HG03025 (cell line): ENCODE measurements around the gene KAT7.
"Not testable (repeated sequence)": the region's sequence is repeated elsewhere in the genome, so short reads cannot be mapped to it uniquely, and the experiment has no call there.

Experiments used
- ATAC-seq: cut with Tn5 transposase; IDR thresholded peaks from one replicate; pipeline ENCODE4 v1.9.1; 2021; ENCODE audit warnings: mild to moderate bottlenecking, moderate library complexity; ENCODE audit not compliant: unreplicated experiment, low FRiP score

KAT7 gene

GRCh38 chr17:49798182-49798581 is 9.7 kb downstream of the KAT7 start:
- no peak for ATAC-seq

- ATAC-seq, result no peak
These were observed 10.3 kb downstream of the KAT7 start for GRCh38 chr17:49798738-49799137.

DNA sequence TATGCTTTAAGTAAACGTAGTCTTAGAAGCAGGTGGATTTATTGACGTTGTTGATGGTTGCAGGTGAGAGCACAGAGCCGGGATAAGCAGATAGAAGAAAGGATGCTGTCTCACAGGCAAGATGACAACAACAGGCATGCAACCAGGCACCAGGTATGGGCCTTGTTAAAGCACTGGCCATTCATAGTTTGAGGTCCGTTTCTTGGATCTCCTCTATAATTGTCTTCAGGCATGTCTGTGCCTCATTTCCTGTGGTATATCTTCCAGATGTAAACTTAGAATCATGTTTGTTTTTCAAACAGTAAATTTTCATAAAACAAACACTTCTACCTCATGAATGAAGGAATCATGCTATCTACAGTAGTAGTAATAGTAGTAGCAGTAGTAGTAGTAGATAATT is 20.6 kb downstream of the KAT7 start:
- no peak for ATAC-seq

DNA sequence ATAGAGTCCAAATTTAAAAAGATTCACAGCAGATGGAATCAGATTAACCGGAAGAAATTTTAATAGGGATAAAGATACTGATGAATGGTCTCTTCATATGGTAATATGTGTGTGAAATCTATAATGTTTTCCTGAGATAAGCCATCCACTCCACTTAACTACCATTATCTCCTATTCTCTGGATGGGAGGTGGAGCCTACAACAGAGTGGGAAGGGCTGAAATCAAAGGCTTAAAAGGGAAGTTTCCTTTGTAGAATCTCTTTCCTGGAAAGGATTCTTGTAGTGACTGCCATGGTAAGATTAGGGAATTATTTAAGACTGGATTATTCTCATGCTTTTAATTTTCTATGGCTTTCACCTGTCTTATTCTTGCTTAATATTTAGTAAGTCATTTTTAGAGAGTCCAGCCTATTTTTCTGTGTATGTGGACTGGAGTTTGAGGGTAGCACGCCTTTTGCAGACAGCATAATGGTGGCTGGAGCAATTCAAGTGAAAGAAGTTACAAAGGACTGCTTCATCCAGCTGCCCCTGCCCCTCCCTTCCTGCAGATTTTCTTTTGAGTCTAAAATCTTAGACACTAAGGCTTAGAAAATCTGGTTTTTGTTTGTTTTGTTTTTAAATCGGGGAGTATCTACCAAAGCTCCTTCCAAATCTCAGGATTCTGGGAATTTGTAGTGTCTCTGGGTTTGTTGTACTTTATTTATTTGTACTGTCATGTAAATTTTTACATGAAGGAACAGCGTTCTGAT is 26.5 kb downstream of the KAT7 start:
- no peak for ATAC-seq

GRCh38 chr17:49815761-49816281 is 27.3 kb downstream of the KAT7 start:
- ATAC-seq, result no peak

- no peak for ATAC-seq
These were observed 29.5 kb downstream of the KAT7 start for GRCh38 chr17:49817993-49818392.

- ATAC-seq, result no peak
These were observed 30.7 kb downstream of the KAT7 start for GRCh38 chr17:49819138-49819537.

DNA sequence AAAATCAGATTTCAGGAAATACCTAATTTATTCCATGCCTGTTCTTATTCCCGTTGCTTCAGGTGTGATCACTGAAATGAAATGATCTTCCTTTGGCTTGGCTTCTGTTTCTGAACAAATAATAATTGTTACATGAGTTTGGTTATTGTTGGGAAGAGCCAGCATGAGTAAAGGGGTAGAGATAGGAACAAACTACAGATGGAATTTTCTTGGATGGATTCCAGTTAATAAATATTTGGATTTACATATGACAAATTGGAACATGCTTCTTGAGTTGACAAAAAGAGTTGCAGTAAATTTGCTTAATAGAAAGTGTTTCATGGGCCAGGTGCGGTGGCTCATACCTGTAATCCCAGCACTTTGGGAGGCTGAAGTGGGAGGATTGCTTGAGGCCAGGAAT is 31.2 kb downstream of the KAT7 start:
- no peak for ATAC-seq

DNA sequence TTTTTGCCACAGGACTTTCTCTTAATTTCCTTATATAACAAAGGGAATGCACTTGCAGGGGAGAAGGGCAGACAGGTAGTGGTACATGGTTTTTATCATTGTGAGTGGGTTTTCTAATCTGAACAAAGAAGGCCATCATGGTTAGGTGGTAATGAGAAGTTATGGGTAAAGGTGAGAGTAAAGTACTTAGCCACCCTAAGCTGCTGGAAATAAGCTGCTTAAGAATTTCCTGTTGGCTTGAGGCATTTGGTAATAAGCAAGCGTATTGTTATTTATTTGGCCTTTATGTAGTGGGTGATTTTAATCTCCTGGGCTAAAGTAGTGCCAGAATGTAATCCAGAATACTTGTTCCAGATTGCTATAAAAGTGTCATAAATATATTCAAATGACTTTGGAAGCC is 32.3 kb downstream of the KAT7 start:
- ATAC-seq, result no peak

DNA sequence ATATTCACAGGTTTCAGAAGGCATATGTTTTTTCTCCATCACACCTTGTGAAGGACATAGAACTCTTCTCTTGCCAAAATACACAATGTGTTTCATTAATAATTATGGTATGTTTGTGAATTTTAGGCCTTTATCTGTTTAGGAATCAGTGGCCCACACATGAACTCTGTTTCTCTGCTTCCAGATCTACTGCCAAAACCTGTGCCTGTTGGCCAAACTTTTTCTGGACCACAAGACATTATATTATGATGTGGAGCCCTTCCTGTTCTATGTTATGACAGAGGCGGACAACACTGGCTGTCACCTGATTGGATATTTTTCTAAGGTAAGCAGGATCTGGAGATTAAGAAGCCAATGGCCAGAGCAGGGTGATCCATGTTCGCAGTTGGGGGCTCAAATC is 33.0 kb downstream of the KAT7 start:
- no peak for ATAC-seq

DNA sequence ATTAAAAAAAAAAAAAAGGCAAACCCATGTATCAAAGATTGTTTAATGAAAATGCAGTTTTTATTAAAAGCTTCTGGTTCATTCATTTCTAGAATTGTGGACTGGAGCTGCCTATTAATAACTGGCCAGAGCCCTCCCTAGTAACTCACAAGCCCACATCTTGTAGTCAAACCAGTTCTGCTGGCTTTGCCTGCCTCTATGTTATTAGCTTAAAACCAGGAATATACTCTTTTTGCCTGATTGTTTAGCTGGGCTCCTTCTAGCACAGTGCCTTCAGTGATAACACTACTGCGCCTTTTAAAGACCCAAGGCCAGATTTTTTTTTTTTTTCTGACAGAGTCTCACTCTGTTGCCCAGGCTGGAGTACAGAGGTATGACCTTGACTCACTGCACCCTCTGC is 33.4 kb downstream of the KAT7 start:
- ATAC-seq, result no peak

- ATAC-seq, result no peak
These were observed 34.3 kb downstream of the KAT7 start for GRCh38 chr17:49822829-49823228.

- ATAC-seq, result no peak
These were observed 35.1 kb downstream of the KAT7 start for GRCh38 chr17:49823614-49824013.

- no peak for ATAC-seq
These were observed 37.2 kb downstream of the KAT7 start for GRCh38 chr17:49825645-49826044.

DNA sequence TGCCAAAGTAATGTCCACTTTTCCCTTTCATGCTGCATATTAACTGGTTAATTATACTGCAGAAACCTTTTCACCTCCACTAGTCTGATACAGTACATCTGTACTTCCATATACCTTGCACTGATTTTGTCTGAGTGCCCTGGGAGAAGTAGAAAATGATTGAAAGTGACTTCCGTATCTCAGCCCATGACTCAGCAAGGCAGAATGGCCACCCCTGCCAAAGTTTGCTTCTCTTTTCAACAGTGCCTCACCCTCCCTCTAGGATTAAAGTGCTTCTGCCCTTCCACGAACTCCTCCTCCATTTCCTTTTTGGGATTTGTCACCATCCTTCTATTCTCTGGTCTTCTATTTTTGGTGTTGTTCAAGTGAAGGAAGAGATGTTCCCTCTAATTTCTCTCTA is 39.8 kb downstream of the KAT7 start:
- ATAC-seq, result not testable (repeated sequence)

DNA sequence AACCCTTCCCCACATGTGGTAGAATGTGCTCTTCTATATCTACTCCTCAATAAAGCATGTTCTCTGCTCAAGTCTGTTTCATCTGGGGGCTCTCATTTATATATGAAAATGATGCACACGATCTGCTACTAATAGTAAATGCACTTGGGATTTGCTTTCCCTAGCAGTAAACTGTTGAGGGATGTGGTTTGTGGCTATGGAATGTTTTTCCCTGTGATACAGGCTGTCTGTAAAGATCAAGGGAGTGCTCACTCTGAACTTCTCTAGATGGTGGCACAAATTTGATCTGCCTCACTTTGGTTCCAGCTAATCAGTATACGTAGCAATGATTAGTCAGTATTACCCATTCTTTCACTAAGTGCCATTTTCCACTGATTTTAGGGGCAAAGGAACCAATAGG is 40.5 kb downstream of the KAT7 start:
- no peak for ATAC-seq

- ATAC-seq, result no peak
These were observed 42.1 kb downstream of the KAT7 start for GRCh38 chr17:49830605-49831004.

GRCh38 chr17:49832840-49833599 is 44.5 kb downstream of the KAT7 start:
- ATAC-seq, result no peak

GRCh38 chr17:49834118-49834743 is 45.8 kb downstream of the KAT7 start:
- no peak for ATAC-seq

GRCh38 chr17:49835472-49835871 is 47.0 kb downstream of the KAT7 start:
- no peak for ATAC-seq
